Astrocyte (in vitro differentiated cells and primary cell): Measurements from ENCODE around the gene EDRF1. TPM values are rescaled to one million over a fixed set of nuclear protein-coding genes. Genes with fewer than 3 reads are reported as not detected.

Experiments
- DNase-seq: peaks from one replicate; pipeline ENCODE4 v3.0.0-alpha.2; 2010; ENCODE audit warnings: low read depth
- FAIRE-seq: peaks from 2 replicates; lab custom pipeline; 2011; peaks lifted over from hg19 to GRCh38; lab: Jason Lieb, UNC
- H2AFZ ChIP-seq: 2 replicates; pipeline ENCODE4 v1.6.0; 2012; ENCODE audit warnings: low read depth, low read length, inconsistent platforms
- H3K27ac ChIP-seq: 2 replicates; pipeline ENCODE4 v1.5.1; 2011; ENCODE audit warnings: low read depth, low read length, inconsistent platforms
- H3K27me3 ChIP-seq: 2 replicates; pipeline ENCODE4 v1.6.0; 2011; ENCODE audit warnings: low read length, inconsistent platforms; ENCODE audit not compliant: insufficient read depth
- H3K36me3 ChIP-seq: 2 replicates; pipeline ENCODE4 v1.5.1; 2011; ENCODE audit warnings: low read length, inconsistent platforms; ENCODE audit not compliant: insufficient read depth
- H3K4me1 ChIP-seq: 2 replicates; pipeline ENCODE4 v1.5.1; 2011; ENCODE audit warnings: low read length, inconsistent platforms; ENCODE audit not compliant: insufficient read depth
- H3K4me2 ChIP-seq: 2 replicates; pipeline ENCODE4 v1.6.0; 2012; ENCODE audit warnings: low read length, inconsistent platforms
- H3K4me3 ChIP-seq: 2 replicates; pipeline ENCODE4 v1.5.1; 2011; ENCODE audit warnings: low read depth, mild to moderate bottlenecking, low read length, inconsistent platforms; ENCODE audit not compliant: insufficient read depth
- H3K79me2 ChIP-seq: 2 replicates; pipeline ENCODE4 v1.6.0; 2012; ENCODE audit warnings: mild to moderate bottlenecking, low read length, inconsistent platforms; ENCODE audit not compliant: insufficient read depth
- H3K9ac ChIP-seq: 2 replicates; pipeline ENCODE4 v1.6.0; 2012; ENCODE audit warnings: mild to moderate bottlenecking, low read length, inconsistent platforms
- H3K9me3 ChIP-seq: 2 replicates; pipeline ENCODE4 v1.5.1; 2012; ENCODE audit warnings: low read depth, mild to moderate bottlenecking, low read length, inconsistent platforms; ENCODE audit not compliant: insufficient read depth
- H4K20me1 ChIP-seq: 2 replicates; pipeline ENCODE4 v1.6.0; 2012; ENCODE audit warnings: low read length, inconsistent platforms; ENCODE audit not compliant: insufficient read depth
- H3K27ac Mint-ChIP-seq: one replicate; pipeline ENCODE4 v1.8.0; 2021; ENCODE audit warnings: mild to moderate bottlenecking, mixed read lengths; ENCODE audit not compliant: unreplicated experiment
- H3K27me3 Mint-ChIP-seq: one replicate; pipeline ENCODE4 v1.8.0; 2021; ENCODE audit warnings: low read depth, mixed read lengths; ENCODE audit not compliant: unreplicated experiment
- H3K36me3 Mint-ChIP-seq: one replicate; pipeline ENCODE4 v1.8.0; 2021; ENCODE audit warnings: low read depth, mixed read lengths; ENCODE audit not compliant: unreplicated experiment
- H3K4me1 Mint-ChIP-seq: one replicate; pipeline ENCODE4 v1.8.0; 2021; ENCODE audit warnings: low read depth, mixed read lengths; ENCODE audit not compliant: unreplicated experiment
- H3K4me3 Mint-ChIP-seq: one replicate; pipeline ENCODE4 v1.8.0; 2021; ENCODE audit warnings: mild to moderate bottlenecking, moderate library complexity, mixed read lengths; ENCODE audit not compliant: unreplicated experiment
- H3K9me3 Mint-ChIP-seq: one replicate; pipeline ENCODE4 v1.8.0; 2021; ENCODE audit warnings: mild to moderate bottlenecking, mixed read lengths; ENCODE audit not compliant: unreplicated experiment
- EZH2 ChIP-seq: IDR thresholded peaks from 2 replicates; pipeline ENCODE4 v1.6.1; 2012; ENCODE audit warnings: mild to moderate bottlenecking, low read length, inconsistent platforms; ENCODE audit not compliant: insufficient read depth
- total RNA-seq: library from RNA; stranded (reverse); gene quantifications from 2 replicates; pipeline ENCODE4 v1.2.1, GENCODE V29; 2021
- TF ChIP-seq, protein P1 (sequence below): IDR thresholded peaks from 2 replicates; pipeline ENCODE4 v1.5.1; 2011; ENCODE audit warnings: low read depth, mild to moderate bottlenecking, inconsistent platforms, low read length, moderate library complexity; ENCODE audit not compliant: insufficient read depth

EDRF1 gene
- total RNA-seq, 1 donor from 2014 or later: 25.7 TPM

DNA sequence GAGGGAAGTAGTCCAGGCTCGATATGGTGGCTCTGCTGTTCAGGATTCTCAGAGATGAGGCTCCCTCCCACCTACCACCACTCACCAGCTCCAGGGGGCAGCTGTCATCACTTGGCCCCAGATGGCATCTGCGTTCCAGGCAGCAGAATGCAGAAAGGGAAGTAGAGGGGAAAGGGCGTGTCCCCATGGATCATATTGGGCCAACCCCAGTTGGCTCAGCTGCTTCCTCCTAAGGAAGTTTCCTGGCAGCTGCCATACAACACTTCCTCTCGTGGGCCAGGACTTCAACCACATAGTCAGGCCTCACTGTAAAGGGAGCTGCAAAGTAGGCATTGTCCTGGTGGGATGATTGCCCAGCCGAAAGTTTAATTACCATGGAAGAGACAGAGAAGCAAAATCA, 34.9 kb upstream of the EDRF1 start:
- FAIRE-seq: no peak

DNA sequence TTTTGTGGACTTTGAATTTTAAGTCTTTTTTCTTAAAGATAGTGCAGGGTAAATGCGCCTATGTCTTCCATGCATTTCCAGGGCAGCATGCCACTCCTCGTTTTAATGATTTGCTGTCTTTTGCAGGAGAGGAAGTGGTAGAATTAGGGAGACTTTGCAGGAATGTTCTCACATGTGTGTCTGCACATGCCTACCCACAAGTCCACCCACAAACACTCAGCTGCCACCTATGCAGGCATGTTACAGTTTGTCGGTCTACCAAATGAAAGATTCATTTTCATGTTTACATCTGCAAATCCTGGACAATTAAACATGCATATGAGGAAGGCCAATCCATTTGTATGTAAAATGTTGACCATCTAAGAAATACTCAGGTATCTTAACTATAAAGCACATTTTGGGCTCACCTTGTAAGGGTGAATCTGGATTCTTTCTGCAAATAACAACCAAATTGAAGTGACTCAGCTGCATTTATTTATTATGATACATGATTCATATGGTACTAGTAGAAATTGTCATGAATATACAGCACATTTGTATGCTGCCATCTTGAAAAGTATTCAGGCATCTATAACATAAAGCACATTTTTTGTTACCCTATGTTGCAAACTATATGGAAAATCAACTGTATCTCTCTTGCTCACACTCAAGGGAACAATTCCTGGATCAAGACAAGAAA, 31.9 kb upstream of the EDRF1 start:
- Histone ChIP-seq H3K4me2 (no peak overlapping the region), H4K20me1 (no peaks in the 10 kb centered on the region), H3K9me3 (no peaks in the 10 kb centered on the region), H3K4me1 (peaks cover 9% of the 10 kb centered on the region), H3K27ac (no peak overlapping the region), H3K4me3 (no peak overlapping the region), H2AFZ (no peak overlapping the region), H3K36me3 (no peaks in the 10 kb centered on the region), H3K9ac (no peak overlapping the region), H3K79me2 (no peaks in the 10 kb centered on the region), H3K27me3 (peaks cover 3% of the 10 kb centered on the region)
- H3K4me3 Mint-ChIP-seq: no peak overlapping the region
- no peak for TF ChIP-seq EZH2
- TF ChIP-seq, protein P1, sequence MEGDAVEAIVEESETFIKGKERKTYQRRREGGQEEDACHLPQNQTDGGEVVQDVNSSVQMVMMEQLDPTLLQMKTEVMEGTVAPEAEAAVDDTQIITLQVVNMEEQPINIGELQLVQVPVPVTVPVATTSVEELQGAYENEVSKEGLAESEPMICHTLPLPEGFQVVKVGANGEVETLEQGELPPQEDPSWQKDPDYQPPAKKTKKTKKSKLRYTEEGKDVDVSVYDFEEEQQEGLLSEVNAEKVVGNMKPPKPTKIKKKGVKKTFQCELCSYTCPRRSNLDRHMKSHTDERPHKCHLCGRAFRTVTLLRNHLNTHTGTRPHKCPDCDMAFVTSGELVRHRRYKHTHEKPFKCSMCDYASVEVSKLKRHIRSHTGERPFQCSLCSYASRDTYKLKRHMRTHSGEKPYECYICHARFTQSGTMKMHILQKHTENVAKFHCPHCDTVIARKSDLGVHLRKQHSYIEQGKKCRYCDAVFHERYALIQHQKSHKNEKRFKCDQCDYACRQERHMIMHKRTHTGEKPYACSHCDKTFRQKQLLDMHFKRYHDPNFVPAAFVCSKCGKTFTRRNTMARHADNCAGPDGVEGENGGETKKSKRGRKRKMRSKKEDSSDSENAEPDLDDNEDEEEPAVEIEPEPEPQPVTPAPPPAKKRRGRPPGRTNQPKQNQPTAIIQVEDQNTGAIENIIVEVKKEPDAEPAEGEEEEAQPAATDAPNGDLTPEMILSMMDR: no peak
- H3K36me3 Mint-ChIP-seq: no peaks in the 10 kb centered on the region
- DNase-seq (no peak), FAIRE-seq (no peak)
- H3K27me3 Mint-ChIP-seq: peaks cover 17% of the 10 kb centered on the region
- H3K27ac Mint-ChIP-seq: no peak overlapping the region
- H3K9me3 Mint-ChIP-seq: no peaks in the 10 kb centered on the region
- no peaks in the 10 kb centered on the region for H3K4me1 Mint-ChIP-seq

More for the DNA sequence above, 34.9 kb upstream of the EDRF1 start:
- H3K4me3 ChIP-seq: no peak overlapping the region
- no peak overlapping the region for H3K4me2 ChIP-seq
- Mint-ChIP-seq H3K27ac (no peak overlapping the region), H3K4me3 (no peak overlapping the region), H3K27me3 (peaks cover 17% of the 10 kb centered on the region), H3K4me1 (no peaks in the 10 kb centered on the region), H3K9me3 (peaks cover 2% of the 10 kb centered on the region), H3K36me3 (no peaks in the 10 kb centered on the region)
- no peaks in the 10 kb centered on the region for H3K36me3 ChIP-seq
- no peak for TF ChIP-seq EZH2
- TF ChIP-seq, protein P1: no peak
- DNase-seq: no peak
- H3K9ac ChIP-seq: no peak overlapping the region
- H3K27ac ChIP-seq: no peak overlapping the region
- H4K20me1 ChIP-seq: no peaks in the 10 kb centered on the region
- no peaks in the 10 kb centered on the region for H3K79me2 ChIP-seq
- no peaks in the 10 kb centered on the region for H3K4me1 ChIP-seq
- H3K27me3 ChIP-seq: peaks cover 3% of the 10 kb centered on the region
- H3K9me3 ChIP-seq: no peaks in the 10 kb centered on the region
- no peak overlapping the region for H2AFZ ChIP-seq

DNA sequence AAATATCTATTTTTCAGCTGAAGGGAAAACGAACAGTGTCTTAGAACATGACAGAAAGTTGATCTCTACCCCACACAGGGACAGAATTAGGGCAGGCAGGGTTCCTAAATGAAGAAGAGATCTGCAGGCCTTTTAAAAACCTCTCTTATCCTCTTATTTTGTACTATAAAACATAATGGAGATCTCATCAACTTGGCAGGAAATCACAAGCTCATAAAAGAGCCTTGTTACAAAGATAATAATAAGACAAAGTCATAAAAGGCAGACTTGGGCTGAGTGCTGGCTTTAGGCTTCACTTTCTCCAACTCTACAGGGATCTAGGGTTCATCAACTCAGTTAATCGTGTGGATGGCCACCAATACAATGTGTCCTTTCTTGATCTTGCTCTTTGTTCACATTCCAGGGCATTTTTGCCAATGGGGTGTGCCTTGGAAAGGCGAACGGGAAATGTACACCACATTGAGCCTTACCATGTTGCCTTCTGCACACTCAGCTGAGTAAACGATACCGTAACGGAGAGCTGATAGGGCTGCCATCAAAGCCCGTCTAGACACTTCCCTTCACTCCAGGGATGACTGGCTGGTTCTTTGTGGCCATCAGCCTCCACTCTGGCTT, 29.4 kb upstream of the EDRF1 start:
- Histone ChIP-seq H3K27ac (no peak overlapping the region), H3K4me2 (no peak overlapping the region), H3K9ac (no peak overlapping the region), H3K9me3 (no peaks in the 10 kb centered on the region), H3K4me3 (no peak overlapping the region), H3K27me3 (peaks cover under 1% of the 10 kb centered on the region), H3K79me2 (no peaks in the 10 kb centered on the region), H3K4me1 (peaks cover 9% of the 10 kb centered on the region), H4K20me1 (no peaks in the 10 kb centered on the region), H2AFZ (no peak overlapping the region), H3K36me3 (no peaks in the 10 kb centered on the region)
- no peak overlapping the region for H3K4me3 Mint-ChIP-seq
- no peak overlapping the region for H3K27ac Mint-ChIP-seq
- H3K4me1 Mint-ChIP-seq: no peaks in the 10 kb centered on the region
- DNase-seq: no peak
- H3K9me3 Mint-ChIP-seq: no peaks in the 10 kb centered on the region
- no peaks in the 10 kb centered on the region for H3K36me3 Mint-ChIP-seq
- FAIRE-seq: no peak
- TF ChIP-seq, protein P1: no peak
- TF ChIP-seq EZH2: no peak
- H3K27me3 Mint-ChIP-seq: peaks cover 2% of the 10 kb centered on the region
